Chondrocyte (in vitro differentiated cells): ENCODE data around the gene ABCA3. TPM values are rescaled to one million over a fixed set of nuclear protein-coding genes. Genes with fewer than 3 reads are reported as not detected.

Experiments used
- DNase-seq: peaks from one replicate; pipeline ENCODE4 v3.0.0; 2021; ENCODE audit warnings: mixed read lengths, low spot score
- H3K27ac Mint-ChIP-seq: one replicate; pipeline ENCODE4 v1.8.0; 2021; ENCODE audit warnings: mild to moderate bottlenecking, moderate library complexity, mixed read lengths; ENCODE audit not compliant: unreplicated experiment
- H3K27me3 Mint-ChIP-seq: 2 replicates; pipeline ENCODE4 v1.8.0; 2021; ENCODE audit warnings: low read depth, mixed read lengths
- H3K36me3 Mint-ChIP-seq: 2 replicates; pipeline ENCODE4 v1.8.0; 2021; ENCODE audit warnings: low read depth, mixed read lengths
- H3K4me1 Mint-ChIP-seq: 2 replicates; pipeline ENCODE4 v1.8.0; 2021; ENCODE audit warnings: low read depth, mild to moderate bottlenecking, mixed read lengths
- H3K4me3 Mint-ChIP-seq: one replicate; pipeline ENCODE4 v1.8.0; 2021; ENCODE audit warnings: mild to moderate bottlenecking, moderate library complexity, mixed read lengths; ENCODE audit not compliant: unreplicated experiment
- H3K9me3 Mint-ChIP-seq: 2 replicates; pipeline ENCODE4 v1.8.0; 2021; ENCODE audit warnings: low read depth, mixed read lengths
- total RNA-seq: library from RNA; stranded (reverse); gene quantifications from 3 replicates; pipeline ENCODE4 v1.2.1, GENCODE V29; 2021
- TF ChIP-seq, protein P1 (sequence below): fragments of 200-600 bp; sonication (generic); IDR thresholded peaks from 2 replicates; pipeline ENCODE4 v1.5.0; 2021; ENCODE audit warnings: antibody characterized with exemption, mild to moderate bottlenecking, moderate library complexity

Gene ABCA3
- total RNA-seq, 1 donor from 2014 or later = 26.0 TPM

GRCh38 chr16:2372684-2373083 is 32.2 kb upstream of the ABCA3 start:
- Mint-ChIP-seq H3K9me3 (no peaks in the 10 kb centered on the region), H3K4me1 (peaks cover 51% of the 10 kb centered on the region), H3K36me3 (no peaks in the 10 kb centered on the region), H3K4me3 (no peak overlapping the region), H3K27ac (no peak overlapping the region), H3K27me3 (peaks cover 3% of the 10 kb centered on the region)
- DNase-seq = no peak
- TF ChIP-seq, protein P1, sequence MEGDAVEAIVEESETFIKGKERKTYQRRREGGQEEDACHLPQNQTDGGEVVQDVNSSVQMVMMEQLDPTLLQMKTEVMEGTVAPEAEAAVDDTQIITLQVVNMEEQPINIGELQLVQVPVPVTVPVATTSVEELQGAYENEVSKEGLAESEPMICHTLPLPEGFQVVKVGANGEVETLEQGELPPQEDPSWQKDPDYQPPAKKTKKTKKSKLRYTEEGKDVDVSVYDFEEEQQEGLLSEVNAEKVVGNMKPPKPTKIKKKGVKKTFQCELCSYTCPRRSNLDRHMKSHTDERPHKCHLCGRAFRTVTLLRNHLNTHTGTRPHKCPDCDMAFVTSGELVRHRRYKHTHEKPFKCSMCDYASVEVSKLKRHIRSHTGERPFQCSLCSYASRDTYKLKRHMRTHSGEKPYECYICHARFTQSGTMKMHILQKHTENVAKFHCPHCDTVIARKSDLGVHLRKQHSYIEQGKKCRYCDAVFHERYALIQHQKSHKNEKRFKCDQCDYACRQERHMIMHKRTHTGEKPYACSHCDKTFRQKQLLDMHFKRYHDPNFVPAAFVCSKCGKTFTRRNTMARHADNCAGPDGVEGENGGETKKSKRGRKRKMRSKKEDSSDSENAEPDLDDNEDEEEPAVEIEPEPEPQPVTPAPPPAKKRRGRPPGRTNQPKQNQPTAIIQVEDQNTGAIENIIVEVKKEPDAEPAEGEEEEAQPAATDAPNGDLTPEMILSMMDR = no peak

DNA sequence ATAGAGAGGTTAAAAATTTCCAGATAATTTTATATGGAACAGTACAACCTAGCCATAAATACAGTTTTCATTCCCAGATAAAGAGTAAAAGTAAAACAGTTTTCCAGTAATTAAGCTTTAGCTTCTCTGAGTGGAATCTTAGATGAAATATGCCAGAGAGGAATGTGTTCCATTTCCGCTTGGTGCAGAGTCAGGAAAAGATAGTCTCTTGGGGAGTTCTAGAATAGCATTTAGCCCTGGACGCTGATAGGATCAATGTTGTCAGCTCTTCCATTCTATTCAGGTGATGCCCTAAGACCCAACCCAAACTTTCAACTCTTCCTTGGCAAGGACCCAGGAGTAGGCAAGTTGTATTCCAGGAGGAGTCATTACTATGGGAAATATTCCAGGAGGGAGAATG is 30.9 kb upstream of the ABCA3 start:
- DNase-seq = no peak

DNA sequence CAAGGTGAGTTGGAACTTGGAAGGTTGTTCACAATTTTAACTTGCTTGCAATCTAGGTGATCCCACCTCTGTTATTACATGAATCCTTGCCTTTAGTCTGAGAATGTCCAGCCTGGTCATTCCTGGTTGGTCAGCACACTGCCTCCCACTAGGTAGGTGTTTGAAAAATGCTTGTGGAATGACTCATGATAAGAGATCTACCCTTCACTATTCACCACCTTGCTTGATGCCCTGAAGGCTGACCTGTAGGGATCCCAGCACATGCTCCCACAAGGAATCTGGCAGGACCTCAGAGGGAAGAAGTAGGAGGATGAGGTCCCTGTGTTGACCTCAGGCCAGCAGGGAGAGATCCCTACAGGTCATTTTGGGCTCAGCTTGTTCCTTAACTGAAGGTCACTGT is 30.2 kb upstream of the ABCA3 start:
- TF ChIP-seq, protein P1 = no peak
- Mint-ChIP-seq H3K27me3 (peaks cover 3% of the 10 kb centered on the region), H3K36me3 (no peaks in the 10 kb centered on the region), H3K4me1 (peaks cover 62% of the 10 kb centered on the region), H3K9me3 (no peaks in the 10 kb centered on the region), H3K27ac (peak overlapping the region; percentile 79), H3K4me3 (no peak overlapping the region)
- no peak for DNase-seq

More for the DNA sequence above, 30.9 kb upstream of the ABCA3 start:
- Mint-ChIP-seq H3K4me1 (peaks cover 55% of the 10 kb centered on the region), H3K27ac (peak overlapping the region; percentile 79), H3K27me3 (peaks cover 3% of the 10 kb centered on the region), H3K4me3 (no peak overlapping the region), H3K9me3 (no peaks in the 10 kb centered on the region), H3K36me3 (no peaks in the 10 kb centered on the region)
- TF ChIP-seq, protein P1 = no peak

DNA sequence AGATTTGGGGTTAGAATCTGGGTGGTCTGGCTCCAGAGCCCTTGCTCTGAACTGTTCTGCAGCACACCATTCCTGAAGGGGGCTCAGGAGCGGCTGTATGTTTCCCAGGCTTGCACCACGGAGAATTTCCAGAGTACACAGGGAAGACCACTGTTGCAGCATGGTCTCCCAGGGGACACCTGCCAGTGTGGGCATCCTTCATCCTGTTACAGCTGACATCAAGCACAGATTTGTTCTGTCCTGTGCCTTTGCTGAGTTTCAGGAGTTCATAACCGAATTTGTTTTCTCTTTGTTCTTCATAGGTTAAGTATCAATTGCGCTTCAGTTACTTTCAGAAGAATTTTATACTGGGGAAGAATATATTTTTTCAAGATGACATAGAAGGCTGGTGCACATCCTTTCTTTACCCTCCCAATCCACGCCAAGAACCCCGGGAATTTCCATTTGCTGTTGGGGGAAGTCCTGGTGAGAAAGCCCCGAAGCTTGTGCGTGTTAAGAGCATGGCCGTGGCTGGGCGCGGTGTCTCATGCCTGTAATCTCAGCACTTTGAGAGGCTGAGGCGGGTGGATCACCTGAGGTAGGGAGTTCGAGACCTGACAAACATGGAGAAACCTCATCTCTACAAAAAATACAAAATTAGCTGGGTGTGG is 26.3 kb upstream of the ABCA3 start:
- Mint-ChIP-seq H3K27me3 (peaks cover 7% of the 10 kb centered on the region), H3K27ac (no peak overlapping the region), H3K4me3 (no peak overlapping the region), H3K36me3 (no peaks in the 10 kb centered on the region), H3K9me3 (no peaks in the 10 kb centered on the region), H3K4me1 (peaks cover 47% of the 10 kb centered on the region)
- TF ChIP-seq, protein P1 = no peak
- DNase-seq = no peak

DNA sequence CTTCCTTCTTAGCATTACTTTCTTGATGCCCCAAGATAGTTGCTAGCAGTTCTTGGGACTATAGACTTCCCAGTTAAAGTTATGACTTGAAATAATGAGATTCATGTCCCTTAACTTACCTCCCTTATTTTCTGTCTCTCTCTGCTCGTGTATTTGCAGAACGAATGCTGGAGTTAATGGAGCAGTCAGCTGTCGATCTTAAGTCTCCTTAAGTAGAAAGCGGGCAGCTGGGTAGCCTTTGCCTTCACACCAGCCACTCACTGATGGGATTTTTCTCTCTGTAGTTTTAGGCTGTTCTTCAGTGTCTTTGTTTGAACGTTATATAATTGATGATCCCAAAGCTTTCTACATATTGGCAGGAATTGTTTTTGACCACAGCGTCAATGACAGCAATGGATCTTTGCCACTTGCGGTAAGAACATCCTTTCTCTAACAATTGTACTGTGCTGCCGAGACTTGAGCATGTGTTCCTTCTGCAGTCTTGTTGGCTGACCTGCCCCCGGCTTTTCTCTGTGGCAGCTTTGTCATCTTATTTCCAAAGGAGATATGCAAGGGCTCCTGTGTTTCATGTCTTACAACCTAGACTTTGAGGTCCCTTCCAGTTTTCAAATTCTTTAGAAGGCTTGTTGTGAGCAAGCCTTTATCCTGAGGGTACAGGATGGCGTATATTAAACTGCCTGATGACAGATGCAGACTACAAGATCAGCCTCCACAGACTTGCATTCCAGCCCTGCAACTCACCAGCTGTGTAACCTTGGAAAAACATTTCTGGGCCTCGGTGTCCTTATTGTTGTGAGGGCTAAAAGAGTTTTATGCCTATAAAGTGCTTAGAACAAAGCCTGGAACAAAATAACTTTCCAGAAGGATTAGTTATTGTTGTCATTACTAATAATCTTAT is 25.1 kb upstream of the ABCA3 start:
- no peaks in the 10 kb centered on the region for H3K9me3 Mint-ChIP-seq
- peaks cover 17% of the 10 kb centered on the region for H3K27me3 Mint-ChIP-seq
- DNase-seq = no peak
- H3K4me3 Mint-ChIP-seq = no peak overlapping the region
- H3K4me1 Mint-ChIP-seq = peaks cover 35% of the 10 kb centered on the region
- TF ChIP-seq, protein P1 = no peak
- no peaks in the 10 kb centered on the region for H3K36me3 Mint-ChIP-seq
- peak overlapping the region; percentile 68 for H3K27ac Mint-ChIP-seq
